ENCODE measurements around the gene BEST3.
A peak's percentile ranks its signal among the peaks of the same experiment; 100 is the strongest.

The BEST3 gene

GRCh38 chr12:69698769-69699540 is at the start of gene BEST3:
TSS of gene BEST3 (minus strand) at chr12:69699303. CDS start at chr12:69697798, 1,505 bp downstream.
- no peak for DNase-seq

GRCh38 chr12:69744109-69744508 is 45.0 kb upstream of the BEST3 start:
- DNase-seq: no peak

GRCh38 chr12:69739287-69740191 is 40.4 kb upstream of the BEST3 start:
- DNase-seq: peak; percentile 73

GRCh38 chr12:69738351-69739286 is 39.5 kb upstream of the BEST3 start, which contains the start of gene RAB3IP:
TSS of gene RAB3IP (plus strand) at chr12:69738860. CDS start at chr12:69755409, 16,549 bp downstream.
- peak; percentile 95 for DNase-seq

- no peak for DNase-seq
These were observed 34.5 kb upstream of the BEST3 start for GRCh38 chr12:69733638-69734037.

GRCh38 chr12:69732088-69732487 is 33.0 kb upstream of the BEST3 start:
- no peak for DNase-seq

- no peak for DNase-seq
These were observed 27.8 kb upstream of the BEST3 start for GRCh38 chr12:69726922-69727321.

- DNase-seq: no peak
These were observed 21.6 kb upstream of the BEST3 start for GRCh38 chr12:69720750-69721149.

GRCh38 chr12:69719336-69720316 is 20.5 kb upstream of the BEST3 start:
- DNase-seq: no peak

GRCh38 chr12:69714542-69714941 is 15.4 kb upstream of the BEST3 start:
- DNase-seq: no peak

GRCh38 chr12:69712826-69713225 is 13.7 kb upstream of the BEST3 start:
- DNase-seq: no peak

- no peak for DNase-seq
These were observed 9.5 kb upstream of the BEST3 start for GRCh38 chr12:69708649-69709048.

GRCh38 chr12:69704357-69704756 is 5.3 kb upstream of the BEST3 start:
- DNase-seq: no peak

- DNase-seq: no peak
These were observed 4.1 kb upstream of the BEST3 start for GRCh38 chr12:69703146-69703642.

- no peak for DNase-seq
These were observed 2.7 kb upstream of the BEST3 start for GRCh38 chr12:69701826-69702225.

GRCh38 chr12:69698054-69698453 is 1.0 kb downstream of the BEST3 start:
- DNase-seq: no peak

GRCh38 chr12:69694123-69694522 is 5.0 kb downstream of the BEST3 start:
- no peak for DNase-seq

GRCh38 chr12:69689638-69690037 is 9.5 kb downstream of the BEST3 start:
- DNase-seq: no peak

GRCh38 chr12:69688471-69689427 is 10.4 kb downstream of the BEST3 start:
- DNase-seq: peak; percentile 42

- no peak for DNase-seq
These were observed 11.1 kb downstream of the BEST3 start for GRCh38 chr12:69688021-69688420.

Data from stimulated activated CD8-positive, alpha-beta memory T cell treated with anti-CD3 and anti-CD28 coated beads, Interleukin-4, amount 100 ng/mL, for 48 hours (primary cell).